ENCODE results near the gene ELF5. TPM values are rescaled to one million over a fixed set of nuclear protein-coding genes. Genes with fewer than 3 reads are reported as not detected.

Gene ELF5
- total and polyA plus RNA-seq, 2 of the 13 experiments (the other 11 are each of a cell fraction or from before 2014, with no cell fraction given) = 0.51 to 2.6 TPM

DNA sequence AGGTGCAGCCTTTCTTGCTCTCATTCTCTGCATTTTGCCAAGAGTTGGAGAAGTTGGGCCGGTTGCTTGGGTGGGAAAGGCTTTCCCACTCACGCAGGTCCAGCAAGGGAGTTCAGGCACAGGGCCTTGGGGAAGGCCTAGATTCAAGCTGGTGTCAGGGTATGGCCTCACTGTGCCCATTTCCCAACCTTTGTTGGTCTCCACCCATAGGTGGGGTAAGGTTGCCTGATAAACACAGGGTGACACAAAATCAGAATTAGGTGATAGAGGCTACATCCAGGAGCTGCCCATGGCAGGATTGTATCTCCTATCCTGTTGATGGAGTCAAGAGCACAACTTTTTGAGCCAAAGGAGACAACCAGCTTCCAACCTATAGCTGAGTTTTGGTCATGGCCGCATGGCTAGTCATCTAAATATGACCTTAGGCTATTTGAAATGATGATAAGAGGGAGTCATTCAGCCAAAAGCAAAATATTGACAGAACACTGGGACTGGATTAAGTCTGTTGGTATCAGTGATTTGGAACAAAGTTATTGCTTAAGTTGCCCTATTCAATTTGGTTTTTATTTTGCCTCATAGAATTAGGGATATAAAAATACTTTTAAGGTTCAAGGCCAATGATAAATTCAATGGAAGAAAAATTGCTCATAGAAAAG, 54.0 kb downstream of the ELF5 start:
- intact Hi-C loops (cut with micrococcal nuclease; ENCODE audit: unreplicated experiment) = loop anchor here (5.0 to 10.0 kb wide), 2 partner anchors 285 to 462 kb away; no protein-coding TSS in a partner anchor
- in situ Hi-C loops (cut with HindIII; ENCODE audit: extremely low pct_ligation_motif_present, low pct_unique_long_range_greater_than_20kb) = no loop called here
- Histone ChIP-seq H3K4me2 (ENCODE audit: low read depth, low read length) (no peak overlapping the region), H3K4me3 (replicated peaks in 1 of 3; ENCODE audit: insufficient read depth in 1 of 3, low read depth in 2 of 3, low read length in 3 of 3) (no peak overlapping the region), H3K9ac (ENCODE audit: insufficient read depth, low read depth, low read length) (no peak overlapping the region), H3K9me3 (ENCODE audit: low read length) (no peaks in the 10 kb centered on the region), H3K4me1 (ENCODE audit: insufficient read depth, low read length) (peaks cover 75% of the 10 kb centered on the region), H4K20me1 (ENCODE audit: insufficient read depth, low read length) (no peaks in the 10 kb centered on the region), H3K36me3 (replicated peaks in 1 of 2; ENCODE audit: control insufficient read depth in 1 of 2, insufficient read depth in 2 of 2, low read length in 2 of 2) (peaks cover 13 to 67% of the 10 kb centered on the region in 2 experiments), H3K79me2 (ENCODE audit: insufficient read depth, low read length) (peaks cover 3% of the 10 kb centered on the region), H2AFZ (ENCODE audit: low read length) (no peak overlapping the region), H3K27ac (ENCODE audit: extremely low read length, insufficient read depth, low read length) (peak overlapping the region; percentile 15), H3K27me3 (ENCODE audit: control insufficient read depth in 1 of 2, insufficient read depth in 2 of 2, low read length in 2 of 2) (no peaks in the 10 kb centered on the region)
- POLR2A ChIA-PET = interaction anchor here (1.7 kb wide), 1 partner anchor 96 kb away, joined by 5 read pairs; no protein-coding TSS in a partner anchor
- DNase-seq (ENCODE audit: low spot score) (no peak), FAIRE-seq (no peak), ATAC-seq (no peak)
- TF ChIP-seq, protein P1, sequence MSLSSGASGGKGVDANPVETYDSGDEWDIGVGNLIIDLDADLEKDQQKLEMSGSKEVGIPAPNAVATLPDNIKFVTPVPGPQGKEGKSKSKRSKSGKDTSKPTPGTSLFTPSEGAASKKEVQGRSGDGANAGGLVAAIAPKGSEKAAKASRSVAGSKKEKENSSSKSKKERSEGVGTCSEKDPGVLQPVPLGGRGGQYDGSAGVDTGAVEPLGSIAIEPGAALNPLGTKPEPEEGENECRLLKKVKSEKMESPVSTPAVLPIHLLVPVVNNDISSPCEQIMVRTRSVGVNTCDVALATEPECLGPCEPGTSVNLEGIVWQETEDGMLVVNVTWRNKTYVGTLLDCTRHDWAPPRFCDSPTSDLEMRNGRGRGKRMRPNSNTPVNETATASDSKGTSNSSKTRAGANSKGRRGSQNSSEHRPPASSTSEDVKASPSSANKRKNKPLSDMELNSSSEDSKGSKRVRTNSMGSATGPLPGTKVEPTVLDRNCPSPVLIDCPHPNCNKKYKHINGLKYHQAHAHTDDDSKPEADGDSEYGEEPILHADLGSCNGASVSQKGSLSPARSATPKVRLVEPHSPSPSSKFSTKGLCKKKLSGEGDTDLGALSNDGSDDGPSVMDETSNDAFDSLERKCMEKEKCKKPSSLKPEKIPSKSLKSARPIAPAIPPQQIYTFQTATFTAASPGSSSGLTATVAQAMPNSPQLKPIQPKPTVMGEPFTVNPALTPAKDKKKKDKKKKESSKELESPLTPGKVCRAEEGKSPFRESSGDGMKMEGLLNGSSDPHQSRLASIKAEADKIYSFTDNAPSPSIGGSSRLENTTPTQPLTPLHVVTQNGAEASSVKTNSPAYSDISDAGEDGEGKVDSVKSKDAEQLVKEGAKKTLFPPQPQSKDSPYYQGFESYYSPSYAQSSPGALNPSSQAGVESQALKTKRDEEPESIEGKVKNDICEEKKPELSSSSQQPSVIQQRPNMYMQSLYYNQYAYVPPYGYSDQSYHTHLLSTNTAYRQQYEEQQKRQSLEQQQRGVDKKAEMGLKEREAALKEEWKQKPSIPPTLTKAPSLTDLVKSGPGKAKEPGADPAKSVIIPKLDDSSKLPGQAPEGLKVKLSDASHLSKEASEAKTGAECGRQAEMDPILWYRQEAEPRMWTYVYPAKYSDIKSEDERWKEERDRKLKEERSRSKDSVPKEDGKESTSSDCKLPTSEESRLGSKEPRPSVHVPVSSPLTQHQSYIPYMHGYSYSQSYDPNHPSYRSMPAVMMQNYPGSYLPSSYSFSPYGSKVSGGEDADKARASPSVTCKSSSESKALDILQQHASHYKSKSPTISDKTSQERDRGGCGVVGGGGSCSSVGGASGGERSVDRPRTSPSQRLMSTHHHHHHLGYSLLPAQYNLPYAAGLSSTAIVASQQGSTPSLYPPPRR (CRISPR knock-in tag; IDR thresholded peaks at IDR 0.05; ENCODE audit: borderline replicate concordance) = 0 out of 2 replicates have a peak, but pooled peaks have one; percentile 28
- 0 out of 2 replicates have a peak, but pooled peaks have one; percentile 18 for TF ChIP-seq GATAD2A (CRISPR knock-in tag; IDR thresholded peaks at IDR 0.05)
- no peak for TF ChIP-seq ZNF431 (CRISPR knock-in tag; IDR thresholded peaks at IDR 0.05; ENCODE audit: borderline replicate concordance, low read depth)
- TF ChIP-seq ZNF207 (IDR thresholded peaks at IDR 0.05; ENCODE audit: borderline replicate concordance) = no peak
- TF ChIP-seq FOXK1 (CRISPR knock-in tag; IDR thresholded peaks at IDR 0.05; ENCODE audit: borderline replicate concordance, low read depth) = no peak
- TF ChIP-seq, protein P2, sequence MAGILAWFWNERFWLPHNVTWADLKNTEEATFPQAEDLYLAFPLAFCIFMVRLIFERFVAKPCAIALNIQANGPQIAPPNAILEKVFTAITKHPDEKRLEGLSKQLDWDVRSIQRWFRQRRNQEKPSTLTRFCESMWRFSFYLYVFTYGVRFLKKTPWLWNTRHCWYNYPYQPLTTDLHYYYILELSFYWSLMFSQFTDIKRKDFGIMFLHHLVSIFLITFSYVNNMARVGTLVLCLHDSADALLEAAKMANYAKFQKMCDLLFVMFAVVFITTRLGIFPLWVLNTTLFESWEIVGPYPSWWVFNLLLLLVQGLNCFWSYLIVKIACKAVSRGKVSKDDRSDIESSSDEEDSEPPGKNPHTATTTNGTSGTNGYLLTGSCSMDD (CRISPR knock-in tag; IDR thresholded peaks at IDR 0.05) = no peak
- TF ChIP-seq HNF4A (CRISPR knock-in tag; IDR thresholded peaks at IDR 0.05) = 0 out of 2 replicates have a peak, but pooled peaks have one; percentile 16
- TF ChIP-seq ISL2 (CRISPR knock-in tag; IDR thresholded peaks at IDR 0.05) = no peak
- TF ChIP-seq TBX2 (CRISPR knock-in tag; IDR thresholded peaks at IDR 0.05; ENCODE audit: borderline replicate concordance) = no peak
- TF ChIP-seq SOX13 (IDR thresholded peaks at IDR 0.05) = no peak
- TF ChIP-seq SOX13 (CRISPR knock-in tag; conservative IDR thresholded peaks at IDR 0.05 in 1 of 2, IDR thresholded peaks at IDR 0.05 in 1 of 2) = 0 out of 4 replicates have a peak, but pooled peaks of 1 of the 2 experiments have one; percentile 16
- TF ChIP-seq EP300 (IDR thresholded peaks at IDR 0.05; ENCODE audit: low read depth in 2 of 2, low read length in 2 of 2) = no peak
- no peak for TF ChIP-seq EP300 (CRISPR knock-in tag; IDR thresholded peaks at IDR 0.05; ENCODE audit: borderline replicate concordance)
- no peak for TF ChIP-seq SMC3 (IDR thresholded peaks at IDR 0.05; ENCODE audit: low read length)
- no peak for TF ChIP-seq HES4 (CRISPR knock-in tag; IDR thresholded peaks at IDR 0.05; ENCODE audit: borderline replicate concordance)
- no TSS peak for BruUV-seq (replicated peaks)
- CTCF ChIA-PET (ENCODE audit: low intra/inter-chr PET ratio, low total read pairs) = no interaction called here
- 82% methylated on average over 3 of the region's 3 CpGs for WGBS (ENCODE audit: low lambda C conversion rate)

All from HepG2 (cell line).